ENCODE data around the gene FCN1.
A peak's percentile ranks its signal among the peaks of the same experiment; 100 is the strongest.

FCN1 gene

DNA sequence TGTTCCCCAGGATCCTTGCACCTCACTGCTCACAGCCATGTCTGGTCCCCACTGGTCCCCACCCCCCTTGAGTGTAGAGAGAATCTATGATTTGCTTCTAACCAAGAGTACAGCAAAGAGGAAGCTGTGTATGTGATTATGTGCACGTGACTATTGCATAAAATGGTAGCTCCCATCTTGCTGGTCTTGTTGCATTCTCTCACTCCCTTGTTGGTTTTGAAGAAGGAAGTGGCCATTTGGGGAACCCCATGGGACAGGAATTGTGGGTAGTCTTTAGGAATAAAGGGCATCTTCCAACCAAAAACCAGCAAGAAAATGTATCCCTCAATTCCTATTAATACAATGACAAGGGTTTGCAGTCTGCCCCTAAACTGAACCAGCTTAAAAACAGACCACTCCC lies 42.3 kb downstream of the FCN1 start:
- H3K9me3 ChIP-seq (replicated peaks in 1 of 2; ENCODE audit: control insufficient read depth in 2 of 2, insufficient read depth in 1 of 2, low read depth in 1 of 2, low read length in 2 of 2) = no peaks in the 10 kb centered on the region
- no peak overlapping the region for H3K4me2 ChIP-seq (ENCODE audit: insufficient read depth, low read length, poor library complexity, severe bottlenecking)
- H2BK12ac ChIP-seq (ENCODE audit: low read length) = no peak overlapping the region
- H3K36me3 ChIP-seq (replicated peaks in 1 of 2; ENCODE audit: control insufficient read depth in 2 of 2, insufficient read depth in 2 of 2, low read length in 2 of 2) = no peaks in the 10 kb centered on the region
- H3K9ac ChIP-seq (ENCODE audit: low read depth, low read length, poor library complexity) = no peak overlapping the region
- H3K18ac ChIP-seq (ENCODE audit: low read length) = no peak overlapping the region
- H3K14ac ChIP-seq (ENCODE audit: low read length) = no peak overlapping the region
- no peak overlapping the region for H3K4me3 ChIP-seq (ENCODE audit: low read length in 2 of 2)
- H2AK5ac ChIP-seq (ENCODE audit: low read depth, low read length) = no peak overlapping the region
- no peak overlapping the region for H3K27ac ChIP-seq (replicated peaks; ENCODE audit: low read length)
- no peaks in the 10 kb centered on the region for H3K79me1 ChIP-seq (ENCODE audit: low read depth, low read length)
- no peak for DNase-seq (ENCODE audit: low spot score)
- H4K8ac ChIP-seq (ENCODE audit: low read depth, low read length) = no peak overlapping the region
- H3K4ac ChIP-seq (ENCODE audit: low read length) = no peak overlapping the region
- H2BK5ac ChIP-seq (ENCODE audit: low read length) = no peak overlapping the region
- no peaks in the 10 kb centered on the region for H3K4me1 ChIP-seq (ENCODE audit: control insufficient read depth in 2 of 2, insufficient read depth in 1 of 2, low read depth in 1 of 2, low read length in 2 of 2)
- no peak overlapping the region for H2AFZ ChIP-seq (ENCODE audit: low read length)
- no peak overlapping the region for H4K91ac ChIP-seq (ENCODE audit: low read depth, low read length, poor library complexity)
- no peaks in the 10 kb centered on the region for H3K27me3 ChIP-seq (ENCODE audit: control insufficient read depth in 3 of 3, insufficient read depth in 3 of 3, low read depth in 1 of 3, low read length in 3 of 3)
- H2BK15ac ChIP-seq (ENCODE audit: low read length) = no peak overlapping the region
- no peak overlapping the region for H3K23ac ChIP-seq (ENCODE audit: low read depth, low read length, poor library complexity)
- no CpG with 5 or more reads among the region's 1 CpG for WGBS, 2 donors (ENCODE audit: extremely low coverage in 2 of 2, insufficient read length in 2 of 2, insufficient replicate concordance in 1 of 2)
- H2BK120ac ChIP-seq (ENCODE audit: low read depth, low read length) = no peak overlapping the region

DNA sequence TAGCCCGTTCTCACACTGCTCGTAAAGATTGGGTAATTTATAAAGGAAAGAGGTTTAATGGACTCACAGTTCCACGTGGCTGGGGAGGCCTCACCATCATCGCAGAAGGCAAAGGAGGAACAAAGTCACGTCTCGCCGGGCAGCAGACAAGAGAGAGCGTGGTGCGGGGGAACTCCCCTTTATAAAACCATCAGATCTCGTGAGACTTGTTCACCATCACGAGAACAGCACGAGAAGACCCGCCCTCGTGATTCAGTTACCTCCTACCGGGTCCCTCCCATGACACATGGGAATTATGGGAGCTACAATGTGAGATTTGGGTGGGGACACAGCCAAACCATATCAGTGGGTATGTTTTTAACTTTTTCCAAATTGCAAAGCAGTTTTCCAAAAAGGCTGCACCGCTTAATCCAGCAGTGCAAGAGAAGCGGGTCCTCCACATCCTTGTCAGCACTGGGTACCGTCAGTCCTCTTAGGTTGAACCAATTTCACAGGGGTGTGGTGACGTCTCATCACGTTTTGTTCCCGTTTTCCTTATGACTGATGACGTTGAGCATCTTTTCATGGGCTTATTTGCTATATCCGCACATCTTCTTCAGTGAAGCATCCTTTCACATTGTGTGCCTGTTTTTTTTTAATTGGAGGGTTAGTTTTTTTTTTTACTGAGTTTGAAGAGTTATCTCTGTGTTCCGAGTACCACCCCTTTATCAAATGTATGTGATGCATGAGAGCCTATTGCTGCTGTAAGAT lies 45.1 kb downstream of the FCN1 start:
- H3K9ac ChIP-seq (ENCODE audit: low read depth, low read length, poor library complexity) = no peak overlapping the region
- no peak overlapping the region for H2AK5ac ChIP-seq (ENCODE audit: low read depth, low read length)
- DNase-seq (ENCODE audit: low spot score) = no peak
- H3K14ac ChIP-seq (ENCODE audit: low read length) = no peak overlapping the region
- H2BK5ac ChIP-seq (ENCODE audit: low read length) = no peak overlapping the region
- no peaks in the 10 kb centered on the region for H3K36me3 ChIP-seq (replicated peaks in 1 of 2; ENCODE audit: control insufficient read depth in 2 of 2, insufficient read depth in 2 of 2, low read length in 2 of 2)
- no peak overlapping the region for H2AFZ ChIP-seq (ENCODE audit: low read length)
- no peak overlapping the region for H3K23ac ChIP-seq (ENCODE audit: low read depth, low read length, poor library complexity)
- H3K4me3 ChIP-seq (ENCODE audit: low read length in 2 of 2) = no peak overlapping the region
- no CpG with 5 or more reads among the region's 24 CpGs for WGBS, 2 donors (ENCODE audit: extremely low coverage in 2 of 2, insufficient read length in 2 of 2, insufficient replicate concordance in 1 of 2)
- H3K27ac ChIP-seq (replicated peaks; ENCODE audit: low read length) = no peak overlapping the region
- H3K18ac ChIP-seq (ENCODE audit: low read length) = no peak overlapping the region
- no peak overlapping the region for H4K8ac ChIP-seq (ENCODE audit: low read depth, low read length)
- no peaks in the 10 kb centered on the region for H3K4me1 ChIP-seq (ENCODE audit: control insufficient read depth in 2 of 2, insufficient read depth in 1 of 2, low read depth in 1 of 2, low read length in 2 of 2)
- H2BK120ac ChIP-seq (ENCODE audit: low read depth, low read length) = no peak overlapping the region
- H3K27me3 ChIP-seq (ENCODE audit: control insufficient read depth in 3 of 3, insufficient read depth in 3 of 3, low read depth in 1 of 3, low read length in 3 of 3) = no peaks in the 10 kb centered on the region
- H3K79me1 ChIP-seq (ENCODE audit: low read depth, low read length) = no peaks in the 10 kb centered on the region
- no peak overlapping the region for H2BK12ac ChIP-seq (ENCODE audit: low read length)
- H3K9me3 ChIP-seq (replicated peaks in 1 of 2; ENCODE audit: control insufficient read depth in 2 of 2, insufficient read depth in 1 of 2, low read depth in 1 of 2, low read length in 2 of 2) = peaks cover 0 to 2% of the 10 kb centered on the region in 2 donors
- H3K4ac ChIP-seq (ENCODE audit: low read length) = no peak overlapping the region
- H4K91ac ChIP-seq (ENCODE audit: low read depth, low read length, poor library complexity) = no peak overlapping the region
- no peak overlapping the region for H3K4me2 ChIP-seq (ENCODE audit: insufficient read depth, low read length, poor library complexity, severe bottlenecking)
- H2BK15ac ChIP-seq (ENCODE audit: low read length) = no peak overlapping the region

DNA sequence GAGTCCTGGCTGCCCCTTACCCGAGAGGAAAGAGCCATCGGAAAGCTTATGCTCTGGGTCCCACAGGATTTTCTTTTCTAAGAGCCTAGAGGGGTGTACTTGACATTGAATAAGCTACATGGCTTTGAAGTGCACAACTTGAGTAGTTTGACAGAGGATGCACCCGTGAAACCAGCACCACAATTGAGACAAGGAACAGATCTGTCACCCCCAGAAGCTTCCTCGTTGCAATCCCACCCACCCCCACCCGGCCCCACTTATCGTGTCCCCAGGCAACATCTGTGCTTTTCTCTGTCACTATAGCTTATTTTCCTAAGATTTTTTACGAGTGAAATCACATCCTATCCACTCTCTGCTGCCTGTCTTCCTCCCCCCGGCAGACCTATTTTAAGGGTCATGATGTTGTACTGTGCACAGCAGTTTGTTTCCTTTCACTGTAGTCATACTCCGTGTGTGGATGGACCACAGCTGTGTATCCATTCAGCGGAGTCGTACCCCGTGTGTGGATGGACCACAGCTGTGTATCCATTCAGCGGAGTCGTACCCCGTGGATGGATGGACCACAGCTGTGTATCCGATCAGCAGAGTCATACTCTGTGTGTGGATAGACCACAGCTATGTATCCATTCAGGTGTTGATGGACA lies 45.9 kb downstream of the FCN1 start:
- Histone ChIP-seq H3K27me3 (ENCODE audit: control insufficient read depth in 3 of 3, insufficient read depth in 3 of 3, low read depth in 1 of 3, low read length in 3 of 3) (no peaks in the 10 kb centered on the region), H3K23ac (ENCODE audit: low read depth, low read length, poor library complexity) (no peak overlapping the region), H3K27ac (replicated peaks; ENCODE audit: low read length) (no peak overlapping the region), H2BK12ac (ENCODE audit: low read length) (no peak overlapping the region), H3K79me1 (ENCODE audit: low read depth, low read length) (no peaks in the 10 kb centered on the region), H3K4ac (ENCODE audit: low read length) (no peak overlapping the region), H3K36me3 (replicated peaks in 1 of 2; ENCODE audit: control insufficient read depth in 2 of 2, insufficient read depth in 2 of 2, low read length in 2 of 2) (no peaks in the 10 kb centered on the region), H4K91ac (ENCODE audit: low read depth, low read length, poor library complexity) (no peak overlapping the region), H2BK120ac (ENCODE audit: low read depth, low read length) (no peak overlapping the region), H4K8ac (ENCODE audit: low read depth, low read length) (no peak overlapping the region), H2BK15ac (ENCODE audit: low read length) (no peak overlapping the region), H2AFZ (ENCODE audit: low read length) (no peak overlapping the region), H3K4me2 (ENCODE audit: insufficient read depth, low read length, poor library complexity, severe bottlenecking) (no peak overlapping the region), H3K9ac (ENCODE audit: low read depth, low read length, poor library complexity) (no peak overlapping the region), H3K14ac (ENCODE audit: low read length) (no peak overlapping the region), H3K4me3 (ENCODE audit: low read length in 2 of 2) (no peak overlapping the region), H2AK5ac (ENCODE audit: low read depth, low read length) (peak overlapping the region; percentile 24), H3K9me3 (replicated peaks in 1 of 2; ENCODE audit: control insufficient read depth in 2 of 2, insufficient read depth in 1 of 2, low read depth in 1 of 2, low read length in 2 of 2) (peaks cover 0 to 2% of the 10 kb centered on the region in 2 donors), H3K4me1 (ENCODE audit: control insufficient read depth in 2 of 2, insufficient read depth in 1 of 2, low read depth in 1 of 2, low read length in 2 of 2) (no peaks in the 10 kb centered on the region), H2BK5ac (ENCODE audit: low read length) (no peak overlapping the region), H3K18ac (ENCODE audit: low read length) (no peak overlapping the region)
- no peak for DNase-seq (ENCODE audit: low spot score)
- no CpG with 5 or more reads among the region's 16 CpGs for WGBS, 2 donors (ENCODE audit: extremely low coverage in 2 of 2, insufficient read length in 2 of 2, insufficient replicate concordance in 1 of 2)

DNA sequence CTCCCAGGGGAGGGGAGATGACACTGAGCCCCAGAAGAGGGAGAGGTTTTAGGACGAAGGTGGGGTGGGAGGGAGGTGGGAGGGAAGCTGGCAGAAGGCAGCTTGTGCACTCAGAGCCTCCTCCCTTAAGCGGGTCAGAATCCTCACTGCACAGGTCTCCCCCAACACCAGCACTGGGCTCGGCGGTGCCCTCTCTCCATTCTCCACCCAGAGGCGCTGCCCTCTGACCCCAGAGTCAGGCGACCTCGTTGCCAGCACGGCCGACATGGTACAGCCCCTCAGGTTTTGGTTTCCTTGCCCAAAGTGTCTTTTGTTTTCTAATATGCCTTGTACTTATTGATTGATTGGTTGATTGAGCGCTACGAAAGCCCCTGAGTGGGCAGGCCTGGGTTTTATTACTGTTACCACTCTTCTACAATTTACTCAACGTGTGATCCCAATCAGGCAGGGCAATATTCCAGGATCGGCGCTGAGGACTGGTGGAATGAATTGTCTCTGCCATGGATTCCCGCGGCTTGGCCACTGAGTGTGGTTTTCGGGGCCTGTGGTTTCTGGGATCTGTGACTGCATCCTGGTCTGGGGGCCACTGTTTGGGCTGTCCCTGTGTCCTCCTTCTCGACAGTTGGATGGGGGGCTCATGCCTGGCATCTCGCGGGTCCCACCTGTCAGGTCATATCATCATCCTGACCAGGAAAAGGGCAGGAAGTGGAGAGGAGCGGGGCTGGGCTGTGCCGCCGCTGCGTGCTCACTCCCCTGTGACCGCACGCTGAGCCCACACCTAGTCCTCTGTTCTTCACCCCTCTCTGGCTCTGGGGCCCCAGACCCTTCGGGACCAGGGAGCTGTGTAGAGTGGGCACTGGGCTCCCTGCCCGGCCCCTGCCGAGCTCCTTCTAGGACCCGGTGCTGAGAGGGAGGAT lies 46.7 kb downstream of the FCN1 start:
- no peak overlapping the region for H3K27ac ChIP-seq (replicated peaks; ENCODE audit: low read length)
- no peak overlapping the region for H3K9ac ChIP-seq (ENCODE audit: low read depth, low read length, poor library complexity)
- H3K36me3 ChIP-seq (replicated peaks in 1 of 2; ENCODE audit: control insufficient read depth in 2 of 2, insufficient read depth in 2 of 2, low read length in 2 of 2) = no peaks in the 10 kb centered on the region
- no peak overlapping the region for H2AFZ ChIP-seq (ENCODE audit: low read length)
- H3K4me3 ChIP-seq (ENCODE audit: low read length in 2 of 2) = no peak overlapping the region
- H3K4me1 ChIP-seq (ENCODE audit: control insufficient read depth in 2 of 2, insufficient read depth in 1 of 2, low read depth in 1 of 2, low read length in 2 of 2) = no peaks in the 10 kb centered on the region
- no peak overlapping the region for H2BK120ac ChIP-seq (ENCODE audit: low read depth, low read length)
- H2BK5ac ChIP-seq (ENCODE audit: low read length) = peak overlapping the region; percentile 49
- no peaks in the 10 kb centered on the region for H3K27me3 ChIP-seq (ENCODE audit: control insufficient read depth in 3 of 3, insufficient read depth in 3 of 3, low read depth in 1 of 3, low read length in 3 of 3)
- H3K4me2 ChIP-seq (ENCODE audit: insufficient read depth, low read length, poor library complexity, severe bottlenecking) = no peak overlapping the region
- H2AK5ac ChIP-seq (ENCODE audit: low read depth, low read length) = peak overlapping the region; percentile 24
- peaks cover 0 to 2% of the 10 kb centered on the region in 2 donors for H3K9me3 ChIP-seq (replicated peaks in 1 of 2; ENCODE audit: control insufficient read depth in 2 of 2, insufficient read depth in 1 of 2, low read depth in 1 of 2, low read length in 2 of 2)
- no peaks in the 10 kb centered on the region for H3K79me1 ChIP-seq (ENCODE audit: low read depth, low read length)
- no peak overlapping the region for H3K23ac ChIP-seq (ENCODE audit: low read depth, low read length, poor library complexity)
- no peak overlapping the region for H4K91ac ChIP-seq (ENCODE audit: low read depth, low read length, poor library complexity)
- H4K8ac ChIP-seq (ENCODE audit: low read depth, low read length) = no peak overlapping the region
- H3K18ac ChIP-seq (ENCODE audit: low read length) = peak overlapping the region; percentile 83
- WGBS, 2 donors (ENCODE audit: extremely low coverage in 2 of 2, insufficient read length in 2 of 2, insufficient replicate concordance in 1 of 2) = no CpG with 5 or more reads among the region's 30 CpGs
- no peak overlapping the region for H3K14ac ChIP-seq (ENCODE audit: low read length)
- no peak overlapping the region for H3K4ac ChIP-seq (ENCODE audit: low read length)
- H2BK12ac ChIP-seq (ENCODE audit: low read length) = no peak overlapping the region
- DNase-seq (ENCODE audit: low spot score) = no peak
- no peak overlapping the region for H2BK15ac ChIP-seq (ENCODE audit: low read length)

Data from neuronal stem cell (in vitro differentiated cells).